PFSK-1 (cell line): ENCODE data around the gene KAT8.

Experiments
- FOXP2 ChIP-seq: optimal IDR thresholded peaks from 2 replicates; pipeline ENCODE3; 2011; ENCODE audit warnings: borderline replicate concordance, control low read depth, inconsistent platforms; ENCODE audit not compliant: insufficient read depth; ENCODE audit errors: extremely low read length, extremely low read depth
- POLR2AphosphoS5 ChIP-seq: IDR thresholded peaks from 2 replicates; pipeline ENCODE4 v1.6.1; 2012; ENCODE audit warnings: low read depth, mild to moderate bottlenecking, control low read depth, low read length, moderate library complexity
- REST ChIP-seq, 2 experiments: IDR thresholded peaks; 2 replicates each; pipeline versions ENCODE4 v1.6.1 to v1.8.0; 2011 to 2012; ENCODE audit warnings: low read depth in 2 of 2, low read length in 2 of 2, control low read depth in 1 of 2, inconsistent platforms in 1 of 2, mild to moderate bottlenecking in 1 of 2, moderate library complexity in 1 of 2; ENCODE audit not compliant: insufficient read depth in 1 of 2
- SIN3A ChIP-seq: IDR thresholded peaks from 2 replicates; pipeline ENCODE4 v1.6.1; 2012; ENCODE audit warnings: mild to moderate bottlenecking, low read length, moderate library complexity, borderline replicate concordance; ENCODE audit not compliant: insufficient read depth
- TAF1 ChIP-seq: IDR thresholded peaks from 2 replicates; pipeline ENCODE4 v1.6.1; 2012; ENCODE audit warnings: low read length, control low read depth, borderline replicate concordance; ENCODE audit not compliant: insufficient read depth

The KAT8 gene

GRCh38 chr16:31130336-31130891, 12.9 kb downstream of the KAT8 start:
- TF ChIP-seq SIN3A (no peak), POLR2AphosphoS5 (no peak), REST (IDR thresholded peaks at IDR 0.05; ENCODE audit: insufficient read depth in 1 of 2, low read depth in 2 of 2, low read length in 2 of 2) (no peak), TAF1 (no peak), FOXP2 (no peak)

- no peak for TF ChIP-seq REST (IDR thresholded peaks at IDR 0.05; ENCODE audit: insufficient read depth in 1 of 2, low read depth in 2 of 2, low read length in 2 of 2)
Measured at GRCh38 chr16:31130899-31131298, 13.4 kb downstream of the KAT8 start.

DNA sequence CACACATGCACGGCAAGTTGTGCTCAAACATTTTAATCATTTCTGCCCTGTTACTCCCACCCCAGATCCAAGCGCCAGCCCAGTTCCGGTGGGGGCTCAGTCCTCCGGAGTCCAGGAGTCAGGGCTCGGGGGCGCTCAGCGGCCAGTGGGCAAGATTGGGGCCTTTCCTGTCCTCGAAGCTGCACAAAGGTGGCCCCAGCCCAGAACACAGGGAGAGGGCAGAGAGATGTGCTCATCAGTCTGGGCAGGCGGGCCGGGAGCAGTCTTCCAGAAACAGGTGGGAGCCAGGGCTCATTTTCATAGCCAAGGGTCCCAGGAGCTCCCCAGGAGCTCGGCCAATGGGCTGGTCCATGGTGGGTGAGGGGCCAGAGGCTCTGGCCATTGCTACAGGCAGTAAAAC, 14.0 kb downstream of the KAT8 start:
- TF ChIP-seq REST (IDR thresholded peaks at IDR 0.05; ENCODE audit: insufficient read depth in 1 of 2, low read depth in 2 of 2, low read length in 2 of 2) (no peak), FOXP2 (no peak), SIN3A (no peak), POLR2AphosphoS5 (no peak), TAF1 (no peak)

DNA sequence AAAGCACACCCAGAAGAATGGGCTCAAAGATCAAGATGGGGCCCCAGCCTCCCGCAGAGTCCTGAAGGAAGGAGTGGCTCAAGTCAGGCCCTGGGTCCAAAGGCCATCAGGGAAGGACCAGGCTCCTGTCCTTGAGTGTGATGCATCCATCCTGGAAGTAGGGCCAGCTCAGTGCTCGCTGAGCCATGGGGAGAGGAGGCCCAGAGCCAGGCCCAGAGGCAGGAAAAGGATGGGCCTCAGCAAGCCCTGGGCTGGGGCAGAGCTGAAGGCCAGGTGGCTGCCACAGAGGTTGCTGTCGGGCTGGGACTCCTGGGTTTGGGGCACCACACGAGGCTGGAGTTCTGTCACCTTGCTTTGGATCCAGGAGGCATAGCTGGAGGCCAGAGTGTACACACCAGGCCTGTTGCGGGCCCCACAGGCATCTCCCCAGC, 14.4 kb downstream of the KAT8 start:
- TF ChIP-seq FOXP2 = no peak
- no peak for TF ChIP-seq POLR2AphosphoS5
- TF ChIP-seq REST (IDR thresholded peaks at IDR 0.05; ENCODE audit: insufficient read depth in 1 of 2, low read depth in 2 of 2, low read length in 2 of 2) = no peak
- TF ChIP-seq TAF1 = no peak
- TF ChIP-seq SIN3A = no peak

- TF ChIP-seq TAF1 (no peak), POLR2AphosphoS5 (no peak), REST (IDR thresholded peaks at IDR 0.05; ENCODE audit: insufficient read depth in 1 of 2, low read depth in 2 of 2, low read length in 2 of 2) (no peak), FOXP2 (no peak), SIN3A (no peak)
Measured at GRCh38 chr16:31132303-31132979, 15.0 kb downstream of the KAT8 start.
